Measurements from ENCODE around the gene CYTH1.

CYTH1 gene

DNA sequence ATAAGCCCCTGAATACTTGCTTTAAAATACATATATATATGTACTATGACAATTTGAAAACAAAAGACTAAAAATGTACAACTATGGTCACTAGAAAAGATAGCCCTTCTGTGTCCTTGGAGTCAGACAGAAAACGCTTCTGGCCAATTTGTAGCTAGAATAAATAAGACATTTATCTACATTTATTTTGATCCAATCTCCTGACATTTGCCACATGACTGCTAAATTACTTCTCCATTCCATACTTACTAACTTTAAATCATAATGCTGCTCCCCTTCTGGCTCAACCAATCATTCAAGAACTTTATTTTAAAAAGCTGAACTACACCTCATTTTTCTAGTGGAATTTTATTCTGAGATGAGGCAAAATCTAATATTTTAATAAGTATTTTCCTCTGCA lies 65.8 kb downstream of the CYTH1 start:
- DNase-seq (ENCODE audit: low read depth, low spot score) = no peak

DNA sequence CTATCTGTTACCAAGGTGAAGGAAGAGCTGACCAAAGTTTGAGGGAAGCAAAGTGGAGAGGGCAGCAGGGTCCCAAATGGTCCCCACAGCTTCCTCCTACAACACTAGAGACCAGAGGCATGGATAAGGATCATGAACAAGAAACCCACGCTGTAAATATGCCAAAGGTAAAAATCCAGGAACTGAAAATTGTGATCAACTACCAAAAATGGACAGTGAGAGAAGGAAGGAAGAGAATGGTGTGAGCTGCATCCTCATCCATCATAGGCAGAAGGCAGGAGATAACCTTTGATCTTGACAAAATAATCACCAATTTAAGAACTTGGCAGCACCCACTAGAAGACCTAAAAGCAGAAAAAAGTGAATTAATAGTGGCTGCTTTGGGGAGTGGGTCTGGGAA lies 66.2 kb downstream of the CYTH1 start:
- no peak for DNase-seq (ENCODE audit: low read depth, low spot score)

DNA sequence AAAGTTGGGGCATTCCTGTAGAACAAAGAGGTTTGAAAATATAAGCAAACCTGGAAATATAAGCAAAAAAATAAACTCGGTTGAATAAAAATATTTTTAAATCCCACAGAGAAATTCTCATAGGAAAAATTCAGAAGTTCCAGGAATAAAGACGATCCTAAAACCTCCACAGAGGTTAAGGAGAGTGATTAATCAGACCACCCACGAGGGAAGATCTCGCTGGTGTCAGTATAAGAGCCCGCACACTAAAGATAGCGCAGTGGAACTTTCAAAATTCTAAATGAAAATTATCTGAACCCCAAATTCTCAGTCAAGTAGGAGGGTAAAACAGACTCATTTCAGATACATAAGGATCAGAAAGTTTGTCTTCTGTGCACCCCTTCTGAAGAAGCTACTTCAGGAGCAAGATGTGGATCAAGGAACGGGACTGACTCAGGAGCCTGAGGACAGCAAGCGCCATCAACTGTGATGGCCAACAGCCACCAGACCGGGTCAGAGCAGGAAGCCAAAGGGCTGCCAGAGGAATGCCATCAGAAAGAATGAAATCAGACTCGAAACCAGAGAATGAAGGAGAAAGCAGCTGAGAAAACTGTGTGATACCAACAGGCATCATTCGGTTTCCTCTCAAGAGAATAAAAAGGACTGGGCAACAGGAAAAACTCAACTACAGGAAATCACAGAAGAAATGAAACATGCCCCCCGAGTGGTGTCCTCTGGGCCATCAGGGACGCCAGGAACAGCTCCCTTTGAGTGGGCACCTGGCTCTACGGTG lies 66.9 kb downstream of the CYTH1 start:
- no peak for DNase-seq (ENCODE audit: low read depth, low spot score)

DNA sequence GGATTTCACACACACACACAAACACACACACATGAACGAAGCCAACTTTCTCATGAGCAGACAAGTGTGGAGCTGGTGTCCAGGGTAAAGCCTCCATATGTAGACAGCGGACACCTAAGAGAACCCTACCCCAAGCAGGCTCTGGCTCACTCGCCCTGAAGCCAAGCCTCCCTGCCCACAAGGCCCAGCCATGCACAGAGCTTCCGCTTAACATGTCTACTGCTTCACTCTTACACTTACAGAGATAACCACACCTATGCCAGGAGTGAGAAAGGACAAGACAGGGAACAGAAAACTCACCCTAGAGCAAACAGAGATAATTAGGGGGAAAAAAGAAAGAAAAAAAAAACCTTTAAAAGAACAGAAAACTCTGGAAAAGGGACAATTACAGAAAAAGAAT lies 67.5 kb downstream of the CYTH1 start:
- DNase-seq (ENCODE audit: low read depth, low spot score) = no peak

DNA sequence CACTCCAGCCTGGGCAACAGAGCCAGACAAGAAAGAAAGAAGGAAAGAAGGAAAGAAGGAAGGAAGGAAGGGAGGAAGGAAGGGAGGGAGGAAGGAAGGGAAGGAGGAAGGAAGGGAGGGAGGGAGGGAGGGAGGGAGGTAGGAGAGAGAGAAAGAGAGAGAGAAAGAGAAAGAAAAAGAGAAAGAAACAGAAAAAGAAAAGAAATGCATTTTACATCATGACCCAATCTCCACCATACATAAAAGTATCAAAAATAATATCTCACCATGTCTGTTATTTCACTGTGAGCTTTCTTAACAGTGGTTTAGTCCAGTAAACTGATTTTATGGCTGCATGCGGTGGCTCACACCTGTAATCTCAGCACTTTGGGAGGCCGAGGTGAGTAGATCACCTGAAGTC lies 70.0 kb downstream of the CYTH1 start:
- no peak for DNase-seq (ENCODE audit: low read depth, low spot score)

DNA sequence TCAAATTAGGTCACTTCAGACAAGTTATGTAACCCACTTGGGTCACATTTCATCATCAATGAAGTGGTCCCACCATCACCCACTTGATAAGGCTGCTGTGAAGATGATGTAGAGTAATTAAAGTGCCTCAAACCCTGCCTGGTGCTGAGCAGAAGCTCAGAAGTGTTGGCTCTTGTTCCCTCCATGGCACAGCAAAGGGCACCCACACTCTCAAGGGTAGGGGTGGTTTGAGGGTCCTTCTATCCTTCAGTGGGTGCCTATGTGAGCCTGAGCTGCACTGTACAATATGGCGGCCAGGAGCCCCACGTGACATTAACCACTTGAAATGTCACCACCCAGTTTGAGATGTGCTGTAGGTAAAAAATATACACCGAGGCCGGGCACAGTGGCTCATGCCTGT lies 71.5 kb downstream of the CYTH1 start:
- DNase-seq (ENCODE audit: low read depth, low spot score) = no peak

DNA sequence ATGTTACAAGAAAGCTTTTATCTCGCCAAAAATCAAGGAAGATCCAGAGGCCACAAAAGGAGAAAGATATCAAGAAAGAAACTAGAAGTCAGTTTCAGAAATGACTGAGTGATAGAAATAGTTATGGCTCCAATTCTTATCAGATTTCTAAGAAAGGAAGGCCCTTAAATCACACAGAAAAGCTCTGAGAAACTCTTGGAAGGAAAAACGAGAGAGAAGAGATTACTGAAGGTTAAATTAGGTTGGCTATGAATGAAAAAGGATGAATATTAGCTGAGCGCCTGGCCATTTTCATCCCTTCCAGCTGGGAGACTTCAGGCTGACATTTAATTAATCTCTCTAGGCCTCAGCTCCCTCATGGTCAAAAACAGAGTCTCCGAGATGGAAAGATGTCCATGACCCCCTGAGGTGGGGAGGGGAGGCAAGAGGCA lies 72.3 kb downstream of the CYTH1 start:
- no peak for DNase-seq (ENCODE audit: low read depth, low spot score)

DNA sequence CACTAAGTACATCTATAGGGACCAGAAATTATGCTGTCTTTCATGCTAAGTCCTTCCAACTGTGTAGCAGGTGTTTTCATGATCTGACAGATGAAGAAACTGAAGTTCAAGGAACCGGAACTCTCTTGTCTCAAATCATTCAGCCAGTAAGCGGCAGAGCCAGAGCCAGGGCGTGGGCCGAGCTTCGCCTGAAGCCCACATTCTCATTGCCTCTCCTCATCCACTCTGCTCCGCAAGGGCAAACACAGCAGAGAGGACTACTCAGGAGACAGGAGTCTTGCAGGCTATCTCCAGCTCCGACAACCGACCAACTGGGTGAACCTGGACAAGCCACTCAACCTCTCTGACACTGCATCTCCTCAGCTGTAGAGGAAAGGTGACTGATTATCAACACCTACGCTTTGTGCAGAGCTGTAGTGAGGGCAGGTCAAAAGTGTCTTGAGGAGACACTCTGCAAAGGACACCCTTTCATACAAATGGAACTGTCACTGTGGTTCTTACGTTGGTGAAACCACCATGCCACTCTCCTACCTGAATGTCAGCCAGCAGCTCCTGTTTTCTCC lies 72.9 kb downstream of the CYTH1 start:
- no peak for DNase-seq (ENCODE audit: low read depth, low spot score)

DNA sequence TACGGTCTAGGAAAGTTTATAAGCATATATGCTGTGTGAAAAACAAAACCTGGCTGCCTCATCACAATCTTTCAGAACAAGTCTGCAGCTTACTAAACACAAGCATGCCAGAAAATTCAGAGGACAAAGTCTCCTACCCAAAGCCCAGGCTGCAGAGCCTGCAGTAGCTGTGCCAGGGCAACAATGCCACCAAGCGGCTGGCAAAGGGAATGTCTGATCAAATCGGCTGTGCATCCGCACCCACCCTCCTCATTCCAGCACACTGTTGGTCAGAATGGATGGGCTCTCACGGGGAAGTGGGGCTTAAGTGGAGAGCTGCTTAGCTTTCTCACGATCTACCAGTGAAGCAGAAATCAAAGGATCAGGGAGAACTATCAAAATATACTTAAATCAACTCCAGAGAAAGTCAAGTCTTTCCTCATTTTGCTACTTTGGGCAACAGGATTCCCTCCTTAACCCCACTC lies 73.5 kb downstream of the CYTH1 start:
- DNase-seq (ENCODE audit: low read depth, low spot score) = peak; percentile 23

DNA sequence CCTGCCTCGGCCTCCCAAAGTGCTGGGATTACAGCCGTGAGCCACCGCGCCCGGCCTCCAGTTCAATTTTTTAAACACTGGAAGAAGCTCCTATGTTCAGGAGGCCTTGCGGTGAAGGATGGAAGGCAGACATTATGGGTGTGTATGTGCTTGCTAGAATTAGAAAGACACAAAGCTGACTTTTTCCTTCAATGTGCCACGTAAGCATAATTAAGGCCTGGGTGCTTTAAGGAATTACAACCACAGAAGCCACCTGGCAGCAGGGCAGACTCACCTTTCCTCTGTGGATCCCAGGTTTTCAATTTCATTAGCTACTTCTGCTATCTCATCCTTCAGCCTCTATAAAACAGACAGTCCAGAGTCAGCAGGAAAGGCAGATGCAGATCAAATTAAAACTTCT lies 74.2 kb downstream of the CYTH1 start:
- DNase-seq (ENCODE audit: low read depth, low spot score) = no peak

DNA sequence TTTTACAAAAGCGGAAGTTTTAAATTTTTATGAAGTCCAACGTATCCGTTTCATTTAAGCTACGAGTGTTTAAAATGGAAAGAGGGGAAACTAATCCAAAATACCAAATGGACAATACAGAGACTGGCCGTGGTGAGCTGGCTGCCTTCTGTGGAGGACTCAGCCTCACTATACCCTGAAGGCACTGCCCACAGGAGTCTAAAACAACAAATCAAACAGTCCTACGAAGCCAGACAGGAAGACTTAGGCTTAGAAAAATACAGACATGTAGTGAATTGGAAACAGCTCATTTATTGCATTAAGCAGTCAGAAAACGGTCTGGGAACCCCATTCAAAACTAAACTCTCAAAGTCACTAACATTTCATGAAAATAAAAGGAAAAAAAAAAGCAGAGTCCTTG lies 75.1 kb downstream of the CYTH1 start:
- DNase-seq (ENCODE audit: low read depth, low spot score) = no peak

DNA sequence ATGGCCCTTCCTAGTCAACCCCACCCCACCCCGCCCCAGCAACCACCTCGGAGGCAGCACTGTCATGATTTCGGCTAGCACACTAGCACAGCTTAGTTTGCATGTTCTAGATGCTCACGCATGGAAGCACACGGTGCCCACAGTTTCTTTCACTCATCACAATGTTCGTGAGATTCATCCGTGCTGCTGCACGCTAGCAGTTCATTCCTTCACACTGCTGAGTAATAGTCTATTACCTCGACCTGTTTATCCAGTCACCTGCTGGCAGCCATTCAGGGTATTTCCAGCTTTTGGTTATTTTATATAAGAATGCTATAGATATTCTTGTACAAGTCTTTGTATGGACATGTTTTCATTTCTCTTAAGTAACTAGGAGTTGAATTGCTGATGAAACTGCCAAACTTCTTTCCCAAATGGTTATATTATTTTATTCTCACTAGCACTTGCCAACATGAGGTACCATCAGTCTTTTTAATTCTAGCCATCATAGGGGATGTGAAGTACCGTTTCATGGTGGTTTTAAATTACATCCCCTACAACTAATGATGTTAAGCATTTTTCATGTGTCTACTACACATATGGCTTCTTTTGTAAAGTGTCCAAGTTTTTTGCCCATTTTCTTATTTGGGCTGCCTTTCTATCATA lies 75.7 kb downstream of the CYTH1 start:
- no peak for DNase-seq (ENCODE audit: low read depth, low spot score)

DNA sequence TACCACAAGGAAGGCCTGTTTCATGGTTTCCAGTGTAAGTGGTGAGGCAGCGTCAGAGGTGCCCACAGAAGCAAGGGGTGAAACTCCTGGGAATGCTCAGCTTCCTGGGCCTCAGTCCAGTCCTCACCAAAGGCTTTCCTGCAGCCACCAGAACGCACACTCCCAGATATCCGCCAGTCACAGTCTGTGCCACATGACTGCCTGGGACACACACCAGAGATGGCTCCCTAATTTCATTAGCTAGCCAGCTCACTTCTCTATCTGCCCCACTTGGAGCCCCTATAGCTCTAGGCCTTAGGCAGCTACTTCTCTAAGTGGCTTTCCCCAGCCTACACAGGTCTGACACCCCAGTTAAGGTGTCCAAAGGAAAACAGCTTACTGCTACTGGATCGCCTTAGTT lies 77.0 kb downstream of the CYTH1 start:
- no peak for DNase-seq (ENCODE audit: low read depth, low spot score)

DNA sequence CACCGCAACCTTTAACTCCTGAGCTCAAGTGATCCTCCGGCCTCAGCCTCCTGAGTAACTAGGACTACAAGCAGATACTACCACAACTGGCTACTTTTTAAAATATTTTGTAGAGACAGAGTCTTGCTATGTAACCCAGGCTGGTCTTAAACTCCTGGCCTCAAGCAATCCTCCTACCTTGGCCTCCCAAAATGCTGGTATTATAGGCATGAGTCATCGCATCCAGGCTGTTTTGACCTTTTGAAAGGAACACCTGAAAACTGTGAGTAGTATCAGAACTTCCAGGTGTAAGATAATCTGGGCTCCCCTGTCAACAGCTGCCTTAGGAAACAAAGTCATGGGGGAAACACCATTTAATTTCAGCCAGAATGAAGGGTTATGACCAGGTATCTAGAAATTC lies 77.5 kb downstream of the CYTH1 start:
- no peak for DNase-seq (ENCODE audit: low read depth, low spot score)

DNA sequence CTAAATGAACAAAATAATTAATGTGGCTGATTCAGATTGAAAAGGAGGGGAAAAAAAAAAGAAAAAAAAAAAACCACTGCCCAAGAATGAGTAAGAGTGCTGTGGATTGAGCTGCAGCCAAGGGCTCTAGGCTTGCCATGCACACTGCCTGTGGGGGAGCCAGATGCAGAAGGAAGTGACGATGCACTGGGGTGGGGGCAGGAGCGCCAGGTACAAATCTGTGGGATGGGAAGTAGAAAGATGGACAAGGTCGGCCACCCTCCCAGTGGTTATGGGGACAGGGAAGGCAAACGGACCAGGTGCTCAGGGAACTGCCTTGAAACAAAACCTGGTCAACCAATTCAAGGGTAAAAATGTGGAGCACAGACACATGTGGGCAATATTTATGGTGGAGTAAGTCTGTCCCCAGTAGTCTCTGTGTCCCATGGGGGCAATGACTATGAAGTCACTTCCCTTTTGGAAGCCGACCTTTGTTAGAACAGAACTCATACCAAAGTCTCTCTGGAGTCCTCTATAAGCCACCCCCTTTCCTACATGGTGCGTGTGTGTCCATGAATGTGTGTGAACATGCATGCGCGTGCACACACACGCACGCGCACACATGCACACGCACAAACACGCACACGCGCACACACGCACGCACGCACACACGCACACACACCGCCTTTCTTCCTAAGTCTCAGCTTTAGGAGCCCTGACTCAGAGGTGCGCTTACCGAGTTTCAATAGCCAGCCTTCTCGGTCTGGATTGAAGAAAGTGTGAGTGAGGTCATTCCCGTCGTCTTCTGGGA lies 84.3 kb downstream of the CYTH1 start:
- DNase-seq (ENCODE audit: low read depth, low spot score) = no peak

DNA sequence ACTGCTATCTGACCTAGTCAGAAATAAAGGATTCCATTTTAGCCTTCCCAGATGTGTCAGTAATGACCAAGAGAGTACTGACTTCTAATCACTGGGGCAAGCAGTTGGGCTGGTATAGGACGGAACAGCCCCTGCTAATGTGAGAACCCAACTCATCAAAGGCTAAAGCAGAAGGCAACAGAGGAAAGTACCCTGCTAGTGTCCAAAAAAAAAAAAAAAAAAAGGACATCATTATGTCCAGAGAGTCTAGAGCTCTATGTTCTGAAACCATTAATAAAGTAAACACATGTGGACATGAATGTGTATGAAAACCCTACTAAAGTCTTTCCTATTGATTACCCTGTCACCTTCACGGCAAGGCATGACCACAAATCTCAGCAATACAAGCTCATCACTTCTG lies 85.0 kb downstream of the CYTH1 start:
- DNase-seq (ENCODE audit: low read depth, low spot score) = no peak

DNA sequence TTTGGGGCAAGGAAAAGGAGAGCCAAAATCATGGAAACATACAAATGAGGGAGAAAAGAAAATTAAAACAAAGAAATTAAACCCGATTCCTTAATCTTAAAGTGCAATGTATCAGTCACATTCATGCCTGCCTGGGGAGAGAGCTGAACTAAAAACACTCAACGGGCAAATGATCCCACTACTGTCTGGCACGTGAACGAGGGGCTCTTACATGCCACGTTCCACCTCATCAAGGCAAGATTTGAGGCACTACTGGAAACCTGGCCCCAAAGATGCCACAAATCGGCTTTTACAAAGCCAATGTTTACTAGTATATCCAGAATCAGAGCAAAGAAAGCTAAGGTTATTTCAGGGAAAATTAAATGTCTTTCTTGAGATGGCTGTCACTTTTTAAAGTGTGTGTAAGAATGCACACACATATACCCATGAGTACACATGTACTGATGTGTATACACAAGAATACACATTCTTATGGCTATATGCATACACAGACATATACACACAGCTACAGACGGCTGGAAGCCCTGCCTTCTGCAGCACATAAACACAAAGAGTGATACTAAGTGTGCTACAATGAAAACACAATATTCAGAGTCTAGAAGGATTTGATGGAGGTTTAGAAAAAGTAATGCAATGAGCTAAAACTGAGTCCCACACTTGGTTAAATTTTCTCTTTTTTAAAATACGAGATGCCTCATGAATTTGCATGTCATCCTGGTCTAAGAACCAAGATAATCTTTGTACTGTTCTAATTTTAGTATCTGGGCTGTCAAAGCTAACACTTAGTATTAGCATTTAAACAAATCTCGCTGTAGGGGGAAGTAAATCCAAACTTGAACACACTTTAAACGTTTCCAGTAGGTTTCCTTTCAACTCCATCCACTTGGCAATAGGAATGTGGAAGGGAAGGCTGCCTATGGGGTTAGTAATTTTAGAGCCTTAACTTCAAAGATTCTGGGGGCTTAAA lies 85.8 kb downstream of the CYTH1 start:
- DNase-seq (ENCODE audit: low read depth, low spot score) = no peak

DNA sequence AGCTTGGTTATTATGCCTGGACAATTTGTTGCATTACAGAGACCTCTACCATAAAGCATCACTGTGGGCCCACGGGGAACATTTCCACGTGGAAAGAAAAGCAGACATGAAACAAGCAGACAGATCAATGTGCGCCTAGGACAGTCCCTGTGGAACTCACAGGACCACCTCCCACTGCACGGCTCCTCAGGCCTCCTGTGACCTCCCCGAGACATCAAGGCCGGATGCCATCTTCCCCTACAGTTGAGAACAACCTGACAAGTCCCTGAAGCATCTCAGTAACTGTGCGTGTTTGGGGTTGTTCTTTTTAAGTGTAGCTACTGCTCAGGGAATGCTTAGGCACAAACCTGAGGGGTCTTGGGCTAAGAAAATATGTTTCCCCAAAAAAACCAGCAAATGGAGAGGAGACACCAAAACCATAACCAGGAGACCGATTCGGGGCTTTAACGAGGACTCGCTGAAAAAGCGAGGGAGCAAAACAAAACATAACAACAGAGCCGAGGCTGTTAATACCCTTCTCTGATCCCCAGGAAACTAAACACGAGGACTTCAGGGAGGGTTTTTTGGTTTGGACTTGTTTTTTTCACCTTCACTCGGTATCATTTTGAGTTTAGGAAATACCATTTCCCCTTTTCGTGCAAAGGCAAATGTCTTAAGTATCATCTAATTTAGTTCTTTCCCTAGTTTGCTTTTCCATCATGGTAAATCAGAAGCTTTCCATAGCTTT lies 87.1 kb downstream of the CYTH1 start:
- no peak for DNase-seq (ENCODE audit: low read depth, low spot score)

DNA sequence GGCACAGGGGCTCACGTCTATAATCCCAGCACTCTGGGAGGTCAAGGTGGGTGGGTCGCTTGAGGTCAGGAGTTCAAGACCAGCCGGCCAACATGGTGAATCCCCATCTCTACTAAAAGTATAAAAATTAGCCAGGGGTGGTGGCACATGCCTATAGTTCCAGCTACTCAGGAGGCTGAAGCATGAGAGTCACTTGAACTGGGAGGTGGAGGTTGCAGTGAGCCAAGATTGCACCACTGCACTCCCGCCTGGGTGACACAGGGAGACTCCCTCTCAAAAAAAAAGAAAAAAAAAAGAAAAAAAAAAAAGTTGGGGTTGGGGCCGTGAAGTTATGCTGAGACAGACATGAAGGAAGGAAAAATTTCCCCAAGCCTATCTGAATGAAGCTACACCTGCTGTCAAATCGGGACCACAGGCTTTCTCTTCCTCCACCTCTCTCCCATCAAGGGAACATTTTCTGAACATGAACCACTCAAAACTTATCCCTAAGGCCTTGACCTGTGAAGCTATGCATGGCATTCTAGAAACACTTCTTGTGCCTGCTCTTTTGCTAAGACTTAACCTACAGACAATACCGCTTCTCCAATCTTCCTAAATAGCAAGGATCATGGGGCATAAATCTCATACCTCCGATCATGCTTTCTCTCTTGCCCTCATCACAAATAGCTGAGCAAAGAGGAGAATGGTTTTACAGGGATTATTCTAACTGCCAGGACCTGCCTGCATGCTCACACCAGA lies 88.6 kb downstream of the CYTH1 start:
- no peak for DNase-seq (ENCODE audit: low read depth, low spot score)
